Breast epithelium (tissue), 4 donors: ENCODE measurements around the gene HGFAC. TPM values are rescaled to one million over a fixed set of nuclear protein-coding genes. Genes with fewer than 3 reads are reported as not detected.

ENCODE experiments used
- DNase-seq, 2 donors: peaks; one replicate each; pipeline ENCODE4 v3.0.0-alpha.2; 2019; ENCODE audit warnings: low spot score in 2 of 2
- H3K27ac ChIP-seq, 2 donors: fragments of 200-600 bp; sonication (generic) in 1 of 2; one replicate each; pipeline ENCODE4 v1.5.1; 2016 to 2019; ENCODE audit warnings: mild to moderate bottlenecking in 1 of 2
- H3K27me3 ChIP-seq, 2 donors: fragments of 200-600 bp; sonication (generic) in 1 of 2; one replicate each; pipeline versions ENCODE4 v1.5.1 to v1.6.0; 2017 to 2019; ENCODE audit warnings: control low read depth in 1 of 2, mild to moderate bottlenecking in 1 of 2
- H3K36me3 ChIP-seq: fragments of 200-600 bp; one replicate; pipeline ENCODE4 v1.5.1; 2019
- H3K4me1 ChIP-seq, 2 donors: fragments of 200-600 bp; sonication (generic); one replicate each; pipeline ENCODE4 v1.5.1; 2016 to 2019; ENCODE audit warnings: control low read depth in 1 of 2
- H3K4me3 ChIP-seq, 3 donors: fragments of 200-600 bp; sonication (generic); 1 replicate in 2 of 3; 2 replicates in 1 of 3; pipeline ENCODE4 v1.5.1; 2016 to 2019; ENCODE audit warnings: mild to moderate bottlenecking in 3 of 3, moderate library complexity in 2 of 3
- H3K9me3 ChIP-seq, 2 donors: fragments of 200-600 bp; sonication (generic) in 1 of 2; one replicate each; pipeline ENCODE4 v1.5.1; 2016 to 2019; ENCODE audit warnings: control low read depth in 1 of 2
- CTCF ChIP-seq, 3 donors: fragments of 450-650 bp; IDR thresholded peaks; one replicate each; pipeline ENCODE4 v1.5.1; 2016 to 2017; ENCODE audit warnings: antibody characterized with exemption in 3 of 3, mild to moderate bottlenecking in 3 of 3, moderate library complexity in 3 of 3
- POLR2A ChIP-seq: fragments of 450-650 bp; IDR thresholded peaks from one replicate; pipeline ENCODE4 v1.6.1; 2016; ENCODE audit warnings: antibody characterized with exemption, mild to moderate bottlenecking, moderate library complexity
- POLR2AphosphoS5 ChIP-seq, 3 donors: sonication (generic); formaldehyde crosslinking; IDR thresholded peaks; one replicate each; pipeline ENCODE4 v1.6.1; 2017; ENCODE audit warnings: antibody characterized with exemption in 3 of 3
- intact Hi-C: fragments of 100-400 bp; cut with DNase I; formaldehyde crosslinking; loops from one replicate; pipeline ENCODE4 v1.15.1; 2023; ENCODE audit warnings: low total_unique reads
- total RNA-seq, 3 donors: library from RNA; depleted of rRNA; stranded (reverse); fragments of >200 nt; gene quantifications; one replicate each; pipeline ENCODE4 v1.1.0, GENCODE V29; 2016

Gene HGFAC
- total RNA-seq, 3 donors from 2014 or later: 0.59 to 1.3 TPM; not detected in 1

DNA sequence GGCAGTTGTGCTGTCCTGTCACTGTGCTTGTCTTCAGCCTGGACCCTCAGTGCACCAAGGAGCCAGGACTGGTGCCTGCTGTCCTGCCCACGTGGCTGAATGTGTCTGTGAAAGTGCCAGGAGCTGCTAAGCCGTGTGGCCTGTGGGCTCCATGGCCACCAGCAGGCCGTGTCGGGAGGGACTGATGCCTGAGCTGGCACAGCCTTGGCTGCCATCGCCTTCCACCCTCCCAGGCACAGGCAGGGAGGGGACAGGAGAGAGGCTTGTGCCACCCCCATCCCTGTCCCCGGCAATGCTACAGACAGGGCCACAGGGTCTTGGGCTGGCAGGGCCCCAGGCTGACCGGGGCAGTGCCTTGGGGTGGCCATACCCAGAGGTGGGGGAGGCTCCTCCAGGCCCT lies 46.1 kb downstream of the HGFAC start:
- H3K36me3 ChIP-seq: no peaks in the 10 kb centered on the region
- no peak overlapping the region for H3K4me3 ChIP-seq
- peaks cover 6 to 13% of the 10 kb centered on the region in 2 donors for H3K4me1 ChIP-seq
- no peaks in the 10 kb centered on the region for H3K9me3 ChIP-seq
- H3K27me3 ChIP-seq: peaks cover 0 to 52% of the 10 kb centered on the region in 2 donors
- intact Hi-C loops: no loop called here
- H3K27ac ChIP-seq: no peak overlapping the region
- no peak for DNase-seq
- no peak for TF ChIP-seq CTCF (IDR thresholded peaks at IDR 0.05)

DNA sequence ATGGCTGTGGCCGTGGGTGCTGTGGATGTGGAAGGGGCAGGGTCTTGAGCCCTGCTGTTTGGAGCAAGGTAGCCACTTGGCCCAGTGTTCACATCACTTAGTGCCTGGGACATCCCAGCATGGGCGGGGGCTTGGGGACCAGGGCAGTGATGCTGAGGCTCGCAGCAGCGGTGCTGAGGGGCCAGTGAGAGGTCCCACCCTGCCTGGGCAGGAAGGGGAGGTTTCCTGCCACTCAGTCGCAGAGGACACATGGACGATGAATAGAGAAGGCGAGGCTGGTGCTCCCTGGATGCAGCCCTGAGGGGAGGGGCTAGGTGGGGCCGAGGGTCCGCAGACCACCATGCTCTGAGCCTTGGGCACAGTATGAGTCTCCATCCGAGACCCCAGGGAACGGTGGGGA lies 47.1 kb downstream of the HGFAC start:
- Histone ChIP-seq H3K27me3 (peaks cover 0 to 48% of the 10 kb centered on the region in 2 donors), H3K4me3 (no peak overlapping the region), H3K9me3 (no peaks in the 10 kb centered on the region), H3K4me1 (peaks cover 6 to 13% of the 10 kb centered on the region in 2 donors), H3K36me3 (no peaks in the 10 kb centered on the region), H3K27ac (no peak overlapping the region)
- DNase-seq: no peak
- TF ChIP-seq CTCF (IDR thresholded peaks at IDR 0.05) (no peak), POLR2A (no peak), POLR2AphosphoS5 (IDR thresholded peaks at IDR 0.05) (no peak)
- intact Hi-C loops: no loop called here

- DNase-seq: no peak
- no peak overlapping the region for H3K4me3 ChIP-seq
- H3K9me3 ChIP-seq: no peaks in the 10 kb centered on the region
- peaks cover 4 to 11% of the 10 kb centered on the region in 2 donors for H3K4me1 ChIP-seq
- intact Hi-C loops: no loop called here
- no peaks in the 10 kb centered on the region for H3K36me3 ChIP-seq
- no peak overlapping the region for H3K27ac ChIP-seq
- TF ChIP-seq POLR2A (no peak), CTCF (IDR thresholded peaks at IDR 0.05) (no peak), POLR2AphosphoS5 (IDR thresholded peaks at IDR 0.05) (no peak)
- H3K27me3 ChIP-seq: peaks cover 0 to 41% of the 10 kb centered on the region in 2 donors
Observed at GRCh38 chr4:3489451-3489962, 47.7 kb downstream of the HGFAC start.

- intact Hi-C loops: no loop called here
- DNase-seq: no peak
- Histone ChIP-seq H3K36me3 (no peaks in the 10 kb centered on the region), H3K9me3 (no peaks in the 10 kb centered on the region), H3K4me1 (no peaks in the 10 kb centered on the region), H3K27me3 (peaks cover 0 to 35% of the 10 kb centered on the region in 2 donors), H3K4me3 (no peak overlapping the region), H3K27ac (no peak overlapping the region)
- TF ChIP-seq POLR2A: no peak
- no peak for TF ChIP-seq CTCF (IDR thresholded peaks at IDR 0.05)
- no peak for TF ChIP-seq POLR2AphosphoS5 (IDR thresholded peaks at IDR 0.05)
Observed at GRCh38 chr4:3491681-3492405, 50.1 kb downstream of the HGFAC start.
